Peyer's patch (tissue), 4 donors: ENCODE data around the gene ZNF738. TPM values are rescaled to one million over a fixed set of nuclear protein-coding genes. Genes with fewer than 3 reads are reported as not detected.

Experiments
- DNase-seq, 3 donors: peaks; one replicate each; pipeline ENCODE4 v3.0.0-alpha.2; 2017 to 2019
- H3K27ac ChIP-seq, 4 donors: fragments of 200-600 bp; sonication (generic); one replicate each; pipeline ENCODE4 v1.5.1; 2016 to 2019
- H3K27me3 ChIP-seq, 2 donors: fragments of 200-600 bp; sonication (generic); one replicate each; pipeline ENCODE4 v1.5.1; 2019
- H3K36me3 ChIP-seq, 3 donors: fragments of 200-600 bp; sonication (generic); one replicate each; pipeline ENCODE4 v1.5.1; 2016 to 2019
- H3K4me1 ChIP-seq, 4 donors: fragments of 200-600 bp; sonication (generic); one replicate each; pipeline ENCODE4 v1.5.1; 2016 to 2019
- H3K4me3 ChIP-seq, 4 donors: fragments of 200-600 bp; sonication (generic); 1 replicate in 3 of 4; 2 replicates in 1 of 4; pipeline ENCODE4 v1.5.1; 2016 to 2019; ENCODE audit warnings: mild to moderate bottlenecking in 1 of 4
- H3K9me3 ChIP-seq, 4 donors: fragments of 200-600 bp; sonication (generic); one replicate each; pipeline ENCODE4 v1.5.1; 2016 to 2019; ENCODE audit warnings: mild to moderate bottlenecking in 1 of 4
- CTCF ChIP-seq, 6 experiments: fragments of 450-650 bp in 4 of 6; fragments of 200-600 bp in 2 of 6; sonication (generic) in 1 of 6; IDR thresholded peaks; one replicate each; pipeline ENCODE4 v1.5.1; 2017 to 2019; ENCODE audit warnings: antibody characterized with exemption in 6 of 6, mild to moderate bottlenecking in 3 of 6, moderate library complexity in 1 of 6
- POLR2A ChIP-seq, 2 donors: fragments of 450-650 bp; IDR thresholded peaks; one replicate each; pipeline ENCODE4 v1.5.1; 2017; ENCODE audit warnings: antibody characterized with exemption in 2 of 2, mild to moderate bottlenecking in 2 of 2, moderate library complexity in 2 of 2
- total RNA-seq, 4 donors: library from RNA; depleted of rRNA; stranded (reverse); fragments of >200 nt; gene quantifications; one replicate each; pipeline ENCODE4 v1.1.0, GENCODE V29; 2016

Gene ZNF738
- total RNA-seq, 4 donors from 2014 or later: 1.8 to 18.2 (median 7.5) TPM

DNA sequence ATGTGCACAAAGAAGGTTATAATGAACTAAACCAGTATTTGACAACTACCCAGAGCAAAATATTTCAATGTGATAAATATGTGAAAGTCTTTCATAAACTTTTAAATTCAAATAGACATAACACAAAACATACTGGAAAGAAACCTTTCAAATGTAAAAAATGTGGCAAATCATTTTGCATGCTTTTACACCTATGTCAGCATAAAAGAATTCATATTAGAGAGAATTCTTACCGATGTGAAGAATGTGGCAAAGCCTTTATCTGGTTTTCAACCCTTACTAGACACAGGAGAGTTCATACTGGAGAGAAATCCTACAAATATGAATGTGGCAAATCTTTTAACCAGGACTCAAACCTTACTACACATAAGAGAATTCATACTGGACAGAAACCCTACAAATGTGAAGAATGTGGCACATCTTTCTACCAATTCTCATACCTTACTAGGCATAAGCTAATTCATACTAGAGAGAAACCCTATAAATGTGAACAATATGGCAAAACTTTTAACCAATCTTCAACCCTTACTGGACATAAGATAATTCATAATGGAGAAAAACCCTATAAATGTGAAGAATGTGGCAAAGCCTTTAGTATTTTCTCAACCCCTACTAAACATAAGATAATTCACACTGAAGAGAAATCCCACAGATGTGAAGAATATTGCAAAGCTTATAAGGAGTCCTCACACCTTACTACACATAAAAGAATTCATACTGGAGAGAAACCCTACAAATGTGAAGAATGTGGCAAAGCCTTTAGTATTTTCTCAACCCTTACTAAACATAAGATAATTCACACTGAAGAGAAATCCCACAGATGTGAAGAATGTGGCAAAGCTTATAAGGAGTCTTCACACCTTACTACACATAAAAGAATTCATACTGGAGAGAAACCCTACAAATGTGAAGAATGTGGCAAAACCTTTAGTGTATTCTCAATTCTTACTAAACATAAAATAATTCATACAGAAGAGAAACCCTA is 64.5 kb downstream of the ZNF738 start:
- Histone ChIP-seq H3K4me3 (no peak overlapping the region), H3K9me3 (peaks cover 0 to 88% (median 31%) of the 10 kb centered on the region in 4 donors), H3K27me3 (no peaks in the 10 kb centered on the region), H3K4me1 (no peaks in the 10 kb centered on the region), H3K27ac (no peak overlapping the region), H3K36me3 (no peaks in the 10 kb centered on the region)
- TF ChIP-seq POLR2A (IDR thresholded peaks at IDR 0.05) (no peak), CTCF (IDR thresholded peaks at IDR 0.05) (no peak)
- no peak for DNase-seq

Other genes starting within 250 kb of the ZNF738 start
- gene ZNF431, start 217.0 kb upstream of the ZNF738 start, total RNA-seq: 10 to 100 TPM; 11.8 to 54.5 (median 14.5) TPM
- 10 to 100 TPM; 13.1 to 20.6 (median 17.5) TPM for gene ZNF708, start 29.6 kb upstream of the ZNF738 start, total RNA-seq
- 10 to 100 TPM; 26.1 to 54.5 (median 44.3) TPM for gene ZNF493, start 38.1 kb downstream of the ZNF738 start, total RNA-seq
- 10 to 100 TPM in 3 of 4 donors, 1 to 10 TPM in 1; 8.4 to 28.2 (median 20.0) TPM for gene ZNF429, start 146.6 kb downstream of the ZNF738 start, total RNA-seq